ENCODE results near the gene CCDC88C. TPM values are rescaled to one million over a fixed set of nuclear protein-coding genes. Genes with fewer than 3 reads are reported as not detected.

CCDC88C gene
- polyA plus RNA-seq, 1 donor (not counting 4 experiments of a cell fraction or from before 2014, with no cell fraction given) = 2.4 TPM

DNA sequence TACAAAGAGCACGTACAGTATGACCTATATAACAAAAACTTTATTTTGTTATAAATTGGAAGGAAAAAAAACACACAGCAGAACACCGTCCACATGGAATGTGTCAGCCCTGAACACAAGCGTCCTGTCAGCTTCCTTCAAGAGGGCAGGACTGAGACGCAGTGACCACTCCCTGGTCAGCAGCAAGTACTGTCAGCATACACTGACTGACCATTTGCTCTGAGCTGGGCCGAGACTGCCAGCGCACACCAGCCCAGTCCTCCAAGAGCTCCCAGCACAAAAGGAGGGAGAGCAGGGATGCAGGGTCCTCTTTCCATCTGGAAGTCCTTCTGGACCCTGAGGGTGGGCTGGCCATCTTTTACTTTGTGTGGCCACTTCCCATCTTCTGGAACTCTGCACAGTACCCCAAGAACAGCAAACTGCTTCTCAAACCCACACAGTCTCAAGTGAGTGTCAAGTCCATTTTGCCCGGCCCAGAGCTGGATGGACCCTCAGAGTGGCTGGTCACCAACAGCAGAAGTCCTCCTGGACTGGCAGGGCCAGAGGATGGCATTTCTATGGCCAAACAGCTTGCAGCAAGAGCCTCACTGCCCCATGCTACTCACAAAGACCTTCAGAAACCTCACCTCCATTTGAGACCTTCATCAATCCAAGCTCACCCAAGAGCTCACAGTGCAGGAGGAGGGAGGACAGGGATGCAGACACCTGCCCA lies 11.7 kb downstream of the CCDC88C start:
- no peak overlapping the region for H2AFZ ChIP-seq (ENCODE audit: control insufficient read depth, low read length)
- H3K27ac ChIP-seq (ENCODE audit: control insufficient read depth, insufficient read depth, low read length) = no peak overlapping the region
- no peaks in the 10 kb centered on the region for H3K79me2 ChIP-seq (ENCODE audit: control insufficient read depth, insufficient read depth, low read length)
- H3K4me3 ChIP-seq (ENCODE audit: control insufficient read depth in 2 of 3, extremely low read depth in 1 of 3, insufficient read depth in 2 of 3, low read depth in 1 of 3, low read length in 3 of 3) = no peak overlapping the region
- no peak for TF ChIP-seq EZH2 (IDR thresholded peaks at IDR 0.05; ENCODE audit: low read length)
- TF ChIP-seq CTCF (optimal IDR thresholded peaks at IDR 0.05 in 1 of 3, IDR thresholded peaks at IDR 0.05 in 1 of 3, conservative IDR thresholded peaks at IDR 0.05 in 1 of 3; ENCODE audit: extremely low read depth in 1 of 3, insufficient read depth in 2 of 3, low read length in 3 of 3) = no peak
- DNase-seq (ENCODE audit: low read depth, low spot score) (no peak), FAIRE-seq (no peak)
- no peaks in the 10 kb centered on the region for H3K9me1 ChIP-seq (ENCODE audit: control insufficient read depth, extremely low read depth, insufficient read depth, low read length)
- H3K4me1 ChIP-seq (ENCODE audit: control insufficient read depth, extremely low read depth, insufficient read depth, low read length) = no peaks in the 10 kb centered on the region
- no peaks in the 10 kb centered on the region for H3K36me3 ChIP-seq (ENCODE audit: control insufficient read depth in 2 of 2, extremely low read depth in 1 of 2, insufficient read depth in 2 of 2, low read length in 2 of 2)
- no peaks in the 10 kb centered on the region for H3K9me3 ChIP-seq (ENCODE audit: control insufficient read depth, low read depth, low read length)
- dilution Hi-C loops (cut with MboI; ENCODE audit: extremely low pct_ligation_motif_present, low sequenced_read_pairs) = no loop called here
- H3K9ac ChIP-seq (ENCODE audit: control insufficient read depth, extremely low read depth, insufficient read depth, low read length) = no peak overlapping the region
- H3K27me3 ChIP-seq (ENCODE audit: control insufficient read depth, extremely low read depth, insufficient read depth, low read length) = no peaks in the 10 kb centered on the region
- no peaks in the 10 kb centered on the region for H4K20me1 ChIP-seq (ENCODE audit: control insufficient read depth, extremely low read depth, insufficient read depth, low read length)
- H3K4me2 ChIP-seq (ENCODE audit: control insufficient read depth, extremely low read depth, insufficient read depth, low read depth, low read length) = no peak overlapping the region

GRCh38 chr14:91405241-91405721 lies 12.3 kb downstream of the CCDC88C start:
- H3K9me1 ChIP-seq (ENCODE audit: control insufficient read depth, extremely low read depth, insufficient read depth, low read length) = no peaks in the 10 kb centered on the region
- H3K4me1 ChIP-seq (ENCODE audit: control insufficient read depth, extremely low read depth, insufficient read depth, low read length) = no peaks in the 10 kb centered on the region
- TF ChIP-seq CTCF (optimal IDR thresholded peaks at IDR 0.05 in 1 of 3, IDR thresholded peaks at IDR 0.05 in 1 of 3, conservative IDR thresholded peaks at IDR 0.05 in 1 of 3; ENCODE audit: extremely low read depth in 1 of 3, insufficient read depth in 2 of 3, low read length in 3 of 3) (no peak), EZH2 (IDR thresholded peaks at IDR 0.05; ENCODE audit: low read length) (no peak)
- H3K4me2 ChIP-seq (ENCODE audit: control insufficient read depth, extremely low read depth, insufficient read depth, low read depth, low read length) = no peak overlapping the region
- H4K20me1 ChIP-seq (ENCODE audit: control insufficient read depth, extremely low read depth, insufficient read depth, low read length) = no peaks in the 10 kb centered on the region
- H3K36me3 ChIP-seq (ENCODE audit: control insufficient read depth in 2 of 2, extremely low read depth in 1 of 2, insufficient read depth in 2 of 2, low read length in 2 of 2) = no peaks in the 10 kb centered on the region
- FAIRE-seq (no peak), DNase-seq (ENCODE audit: low read depth, low spot score) (no peak)
- H3K4me3 ChIP-seq (ENCODE audit: control insufficient read depth in 2 of 3, extremely low read depth in 1 of 3, insufficient read depth in 2 of 3, low read depth in 1 of 3, low read length in 3 of 3) = no peak overlapping the region
- H3K79me2 ChIP-seq (ENCODE audit: control insufficient read depth, insufficient read depth, low read length) = no peaks in the 10 kb centered on the region
- no peak overlapping the region for H2AFZ ChIP-seq (ENCODE audit: control insufficient read depth, low read length)
- no peak overlapping the region for H3K27ac ChIP-seq (ENCODE audit: control insufficient read depth, insufficient read depth, low read length)
- no peaks in the 10 kb centered on the region for H3K9me3 ChIP-seq (ENCODE audit: control insufficient read depth, low read depth, low read length)
- H3K9ac ChIP-seq (ENCODE audit: control insufficient read depth, extremely low read depth, insufficient read depth, low read length) = no peak overlapping the region
- no peaks in the 10 kb centered on the region for H3K27me3 ChIP-seq (ENCODE audit: control insufficient read depth, extremely low read depth, insufficient read depth, low read length)
- dilution Hi-C loops (cut with MboI; ENCODE audit: extremely low pct_ligation_motif_present, low sequenced_read_pairs) = no loop called here

All from keratinocyte (primary cell).